DMS153 (cell line): ENCODE data around the gene CHST11.

Experiments
- DNase-seq: peaks from one replicate; lab custom pipeline; 2025; lab: John Stamatoyannopoulos, UW

The CHST11 gene

DNA sequence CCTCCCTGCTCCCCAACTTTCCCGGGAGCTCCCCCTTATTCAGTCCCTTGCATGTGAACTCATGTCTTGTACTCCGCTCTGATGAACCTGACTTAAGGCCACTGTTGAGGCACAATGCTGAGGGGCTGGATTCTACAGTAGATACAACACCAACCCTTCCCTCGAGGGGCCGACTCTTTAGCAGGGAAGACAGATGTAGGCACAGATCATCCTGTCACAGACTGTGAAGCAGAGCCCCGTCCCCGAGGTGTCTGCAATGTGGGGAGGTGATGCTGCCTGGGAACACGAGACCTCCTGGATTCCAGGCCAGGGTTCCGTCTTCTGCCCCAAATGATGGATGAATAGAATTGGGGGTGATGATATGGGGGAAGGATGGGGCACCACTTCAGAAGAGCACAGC, 175.1 kb downstream of the CHST11 start:
- no peak for DNase-seq

- DNase-seq: no peak
These were observed 176.0 kb downstream of the CHST11 start for GRCh38 chr12:104632724-104633201.

DNA sequence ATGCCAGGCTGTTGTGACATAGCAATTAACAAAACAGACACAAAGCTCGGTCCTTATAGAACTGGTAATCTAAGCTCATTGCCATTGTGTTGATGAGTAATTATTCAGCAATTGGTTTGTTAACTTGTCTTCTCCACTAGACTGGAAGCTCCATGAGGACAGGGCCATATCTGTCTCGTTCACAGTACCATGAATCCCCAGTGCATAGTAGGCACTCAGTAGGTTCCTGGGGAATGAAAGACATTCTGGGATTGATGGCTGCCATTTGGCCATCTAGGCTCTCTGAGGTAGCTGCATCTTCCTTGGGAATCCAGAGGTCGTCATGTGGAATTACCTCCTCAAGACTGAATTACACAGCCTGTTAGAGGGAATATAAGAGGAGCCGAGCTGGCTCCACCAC, 177.3 kb downstream of the CHST11 start:
- no peak for DNase-seq

DNA sequence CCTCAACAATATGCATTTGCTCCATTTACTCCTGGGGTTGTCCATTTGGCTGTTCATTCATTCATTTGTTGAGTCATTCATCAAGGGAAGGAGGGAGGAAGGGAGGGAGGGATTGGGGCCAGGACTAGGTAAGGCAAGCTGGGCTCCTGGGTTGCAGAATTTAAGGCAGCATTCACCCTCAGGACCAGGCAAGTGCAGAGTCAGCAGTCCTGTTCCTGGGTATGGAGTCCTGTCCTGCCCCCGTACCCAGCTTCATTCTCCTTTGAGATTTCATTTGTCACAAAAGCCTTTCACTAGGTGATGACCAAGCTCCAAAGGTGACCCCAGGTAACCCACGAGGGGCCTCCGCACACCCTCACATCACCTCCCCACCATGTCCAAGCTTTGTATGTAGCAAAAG, 178.1 kb downstream of the CHST11 start:
- no peak for DNase-seq

DNA sequence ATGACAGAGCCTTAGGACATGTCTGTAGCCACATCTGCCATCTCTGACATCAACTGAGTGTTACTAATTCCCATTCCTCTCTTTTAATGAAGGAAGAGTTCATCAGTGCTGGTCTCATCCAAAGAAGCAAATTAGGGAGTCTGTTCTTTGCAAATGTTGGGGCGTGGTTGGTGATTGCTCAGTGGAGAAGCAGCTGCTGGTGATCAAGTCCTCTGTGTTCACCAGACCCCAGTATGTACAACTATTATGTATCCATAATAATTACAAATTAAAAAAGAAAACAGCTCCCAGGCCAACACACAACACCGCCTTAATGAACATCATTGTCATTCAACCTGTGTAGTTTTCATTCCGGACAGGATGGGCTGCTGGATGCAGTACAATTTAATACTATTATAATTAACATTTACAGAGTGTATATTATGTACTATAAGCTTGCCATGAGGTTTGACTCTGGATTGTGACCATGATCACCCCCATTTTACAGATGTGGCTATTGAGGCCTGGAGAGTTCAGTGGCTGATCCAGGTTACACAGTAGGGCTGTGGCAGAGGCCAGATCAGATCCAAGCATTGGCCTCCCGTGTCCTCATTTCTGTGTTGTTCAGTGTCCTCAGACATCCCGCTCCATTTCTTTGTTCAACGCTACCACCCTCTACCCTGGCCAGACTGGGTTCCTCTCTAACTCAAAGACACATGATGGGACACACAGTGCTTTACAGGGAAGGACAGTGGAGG, 179.0 kb downstream of the CHST11 start:
- DNase-seq: no peak

- DNase-seq: no peak
These were observed 179.7 kb downstream of the CHST11 start for GRCh38 chr12:104636496-104636895.

GRCh38 chr12:104637604-104638003, 180.9 kb downstream of the CHST11 start:
- DNase-seq: no peak

GRCh38 chr12:104638218-104638850, 181.6 kb downstream of the CHST11 start:
- no peak for DNase-seq

DNA sequence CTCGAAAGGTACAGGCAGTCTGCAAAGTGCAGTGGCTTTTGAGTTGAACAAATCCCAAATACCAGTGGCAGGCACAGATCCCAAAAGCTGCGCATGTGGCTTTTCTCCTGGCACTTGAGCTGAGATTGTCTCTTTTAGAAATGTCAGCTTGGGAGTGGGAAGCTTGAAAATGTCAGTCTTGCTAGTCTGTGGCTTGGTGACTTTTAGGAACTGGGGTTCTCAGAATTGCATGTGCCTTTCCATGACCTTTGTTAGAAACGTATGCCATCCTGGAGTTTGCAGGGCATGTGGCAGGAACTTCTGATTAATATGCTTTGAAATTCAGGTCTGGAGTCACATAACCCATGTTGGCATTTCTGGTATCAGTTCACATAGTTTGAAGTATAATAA, 182.1 kb downstream of the CHST11 start:
- no peak for DNase-seq

GRCh38 chr12:104640956-104641355, 184.2 kb downstream of the CHST11 start:
- DNase-seq: no peak

- no peak for DNase-seq
These were observed 185.1 kb downstream of the CHST11 start for GRCh38 chr12:104641862-104642261.

GRCh38 chr12:104643093-104643818, 186.5 kb downstream of the CHST11 start:
- DNase-seq: no peak

DNA sequence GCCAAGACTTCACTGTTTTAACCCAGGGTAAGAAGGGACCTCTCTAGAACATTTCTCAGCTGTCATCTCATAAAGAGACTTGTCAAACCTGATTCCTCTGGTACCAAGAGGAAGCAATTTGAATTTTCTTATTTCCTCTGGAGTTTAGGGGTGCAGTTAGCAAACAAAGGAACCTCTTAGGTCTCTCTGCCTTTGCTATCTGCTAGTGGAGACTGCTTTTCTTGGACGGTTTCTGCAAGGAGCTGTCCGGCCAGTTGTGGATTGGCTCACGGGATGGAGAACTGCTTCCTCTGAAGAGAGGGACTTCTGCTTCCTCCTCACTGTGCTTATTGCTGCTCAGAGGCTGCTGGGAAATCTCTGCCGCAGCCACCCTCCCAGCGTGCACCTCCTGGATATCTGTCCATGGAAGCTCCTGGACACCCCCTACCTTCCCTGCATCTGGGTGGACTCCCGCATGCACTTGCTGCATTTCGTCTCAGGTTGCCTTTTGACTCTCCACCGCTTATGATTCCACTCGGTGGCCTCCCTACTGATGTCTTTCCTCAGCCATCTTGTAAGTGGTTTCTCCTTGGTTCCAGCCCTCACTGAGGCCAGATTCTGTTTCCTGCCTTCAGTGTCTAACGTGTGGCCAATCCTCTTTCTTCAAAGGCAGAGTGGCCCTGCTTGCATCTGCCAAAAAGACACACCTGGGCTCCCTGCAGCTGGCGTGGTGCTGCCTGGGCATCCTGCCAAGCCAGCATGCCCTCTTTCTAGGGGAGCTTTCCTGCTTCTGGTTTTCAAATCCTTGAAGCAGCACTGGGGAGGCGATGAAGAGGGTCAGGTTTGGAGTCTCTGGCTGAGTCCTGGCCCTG, 187.3 kb downstream of the CHST11 start:
- DNase-seq: peak; percentile 86

- no peak for DNase-seq
These were observed 192.0 kb downstream of the CHST11 start for GRCh38 chr12:104648756-104649155.

GRCh38 chr12:104649217-104649824, 192.6 kb downstream of the CHST11 start:
- DNase-seq: no peak

DNA sequence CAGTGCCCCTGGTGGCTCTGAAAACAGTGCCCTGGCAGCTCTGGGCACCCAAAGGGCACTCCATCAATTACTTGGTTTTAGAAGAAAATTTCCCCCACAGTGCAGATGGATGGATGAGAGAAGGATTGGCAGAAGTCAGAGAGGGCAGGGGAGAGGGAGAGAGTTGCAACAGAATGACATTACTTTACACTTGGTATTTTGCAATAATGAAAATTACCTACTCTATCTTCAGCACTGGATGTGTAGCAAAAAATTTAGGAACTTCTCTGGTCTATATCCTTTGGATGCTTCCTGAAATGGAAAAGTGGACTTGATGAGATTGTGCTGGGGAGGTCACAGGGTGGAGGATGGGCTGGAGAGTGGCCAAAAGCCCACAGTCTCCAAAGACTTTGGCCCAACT, 193.2 kb downstream of the CHST11 start:
- no peak for DNase-seq

- no peak for DNase-seq
These were observed 193.8 kb downstream of the CHST11 start for GRCh38 chr12:104650541-104650940.

- no peak for DNase-seq
These were observed 195.1 kb downstream of the CHST11 start for GRCh38 chr12:104651811-104652210.

GRCh38 chr12:104652358-104652757, 195.6 kb downstream of the CHST11 start:
- no peak for DNase-seq

DNA sequence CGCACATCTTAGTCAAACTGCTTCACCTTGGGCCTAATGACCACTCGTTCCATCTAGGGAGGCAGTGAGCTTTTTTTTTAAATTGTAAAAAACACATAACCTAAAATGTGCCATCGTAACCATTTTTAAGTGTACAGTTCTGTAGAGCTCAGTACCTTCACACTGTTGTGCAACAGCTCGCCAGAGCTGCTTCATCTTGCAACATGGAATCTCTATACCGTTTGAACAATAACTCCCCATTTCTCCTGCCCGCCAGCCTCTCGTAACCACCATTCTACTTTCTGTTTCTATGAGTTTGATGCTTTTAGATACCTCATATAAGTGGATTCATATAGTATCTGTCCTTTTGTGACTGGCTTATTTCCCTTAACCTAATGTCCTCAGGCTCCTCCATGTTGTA, 196.2 kb downstream of the CHST11 start:
- DNase-seq: no peak
